ENCODE results near the gene KIF23. TPM values are rescaled to one million over a fixed set of nuclear protein-coding genes. Genes with fewer than 3 reads are reported as not detected.

Gene KIF23
- 1 to 10 TPM; 2.7 to 8.5 (median 6.9) TPM for total RNA-seq

DNA sequence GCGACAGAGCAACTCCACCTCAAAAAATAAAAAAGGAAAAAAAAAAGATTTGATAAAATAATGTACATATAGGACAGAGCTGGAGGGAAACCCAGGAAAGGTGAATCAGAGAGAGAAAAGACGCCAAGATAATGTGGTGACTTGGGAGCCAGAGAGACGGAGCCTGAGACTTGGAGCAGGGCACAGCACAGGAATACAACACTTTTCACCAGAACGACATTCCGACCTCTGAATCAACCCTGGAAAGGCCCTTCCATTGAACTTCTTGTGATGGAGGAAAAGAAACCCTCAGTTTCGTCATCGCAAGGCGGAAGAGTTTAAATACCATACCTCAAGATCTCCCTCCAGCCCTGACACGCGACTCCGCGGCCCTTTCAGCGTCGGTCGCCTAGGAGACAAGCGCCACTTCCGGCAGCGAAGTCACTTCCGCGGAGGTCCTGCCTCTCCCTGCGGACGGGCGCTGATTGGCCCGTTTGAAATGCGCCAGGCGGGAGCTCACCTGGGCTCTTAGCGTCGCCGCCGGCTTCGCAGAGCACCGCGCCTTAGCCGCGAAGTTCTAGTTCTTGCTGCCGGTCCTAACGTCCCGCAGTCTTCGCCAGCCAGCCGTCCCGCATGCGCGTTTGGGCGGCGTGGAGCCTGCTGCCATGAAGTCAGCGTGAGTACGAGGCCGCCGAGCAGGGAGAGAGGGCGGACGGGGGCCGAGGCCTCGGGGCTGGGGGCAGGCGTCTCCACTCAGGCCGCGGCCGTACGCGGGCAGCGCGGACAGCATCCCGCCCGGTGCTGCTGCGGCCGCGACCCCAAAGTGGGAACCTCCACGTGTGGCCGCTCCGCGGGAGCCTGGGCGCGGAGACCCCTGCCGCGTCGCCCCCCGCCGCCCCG is at the start of gene KIF23:
Gene KIF23 (plus strand): TSS at position 528 of the 879 bp plus-strand sequence. CDS start 117 bp downstream, at position 645.
- peak within 1 kb of the TSS; percentile 42 for H3K27ac ChIP-seq
- no peaks in the 10 kb centered on the region for H3K9me3 ChIP-seq
- peaks cover 12% of the 10 kb centered on the region for H3K4me1 ChIP-seq
- 4% methylated on average over 24 of the region's 78 CpGs for WGBS
- DNase-seq (ENCODE audit: low spot score in 2 of 2): peak; percentile 87 to 92
- H3K4me3 ChIP-seq: peak within 1 kb of the TSS; percentile 90
- TF ChIP-seq POLR2AphosphoS5 (IDR thresholded peaks at IDR 0.05): peak in 1 of 3 donors; percentile 27
- no peak for TF ChIP-seq POLR2A (IDR thresholded peaks at IDR 0.05)
- TF ChIP-seq, protein P1, sequence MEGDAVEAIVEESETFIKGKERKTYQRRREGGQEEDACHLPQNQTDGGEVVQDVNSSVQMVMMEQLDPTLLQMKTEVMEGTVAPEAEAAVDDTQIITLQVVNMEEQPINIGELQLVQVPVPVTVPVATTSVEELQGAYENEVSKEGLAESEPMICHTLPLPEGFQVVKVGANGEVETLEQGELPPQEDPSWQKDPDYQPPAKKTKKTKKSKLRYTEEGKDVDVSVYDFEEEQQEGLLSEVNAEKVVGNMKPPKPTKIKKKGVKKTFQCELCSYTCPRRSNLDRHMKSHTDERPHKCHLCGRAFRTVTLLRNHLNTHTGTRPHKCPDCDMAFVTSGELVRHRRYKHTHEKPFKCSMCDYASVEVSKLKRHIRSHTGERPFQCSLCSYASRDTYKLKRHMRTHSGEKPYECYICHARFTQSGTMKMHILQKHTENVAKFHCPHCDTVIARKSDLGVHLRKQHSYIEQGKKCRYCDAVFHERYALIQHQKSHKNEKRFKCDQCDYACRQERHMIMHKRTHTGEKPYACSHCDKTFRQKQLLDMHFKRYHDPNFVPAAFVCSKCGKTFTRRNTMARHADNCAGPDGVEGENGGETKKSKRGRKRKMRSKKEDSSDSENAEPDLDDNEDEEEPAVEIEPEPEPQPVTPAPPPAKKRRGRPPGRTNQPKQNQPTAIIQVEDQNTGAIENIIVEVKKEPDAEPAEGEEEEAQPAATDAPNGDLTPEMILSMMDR (IDR thresholded peaks at IDR 0.05): no peak
- TF ChIP-seq EP300 (IDR thresholded peaks at IDR 0.05): no peak
- no peaks in the 10 kb centered on the region for H3K27me3 ChIP-seq
- no peaks in the 10 kb centered on the region for H3K36me3 ChIP-seq

DNA sequence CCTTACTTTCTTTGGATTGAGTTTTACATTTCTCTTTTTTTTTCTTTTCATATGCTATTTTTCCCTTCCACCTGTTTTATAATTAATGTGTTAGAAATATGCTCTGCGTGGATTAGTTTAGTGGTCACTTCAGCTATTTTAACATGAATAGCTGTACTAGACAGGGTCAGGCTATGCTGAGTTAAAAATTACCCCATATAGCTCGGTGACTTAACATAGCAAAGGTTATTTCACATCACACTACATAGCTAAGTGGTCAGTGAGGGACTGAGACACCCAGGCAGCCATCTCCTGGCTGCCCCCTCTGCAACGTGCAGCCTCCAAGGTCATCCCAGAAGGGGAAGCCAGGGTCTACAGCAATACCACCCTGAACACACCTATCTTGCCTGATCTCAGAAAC is 46.9 kb upstream of the KIF23 start:
- Histone ChIP-seq H3K27ac (no peak overlapping the region), H3K27me3 (no peaks in the 10 kb centered on the region), H3K36me3 (no peaks in the 10 kb centered on the region), H3K4me1 (no peaks in the 10 kb centered on the region), H3K9me3 (no peaks in the 10 kb centered on the region), H3K4me3 (no peak overlapping the region)
- TF ChIP-seq, protein P1 (IDR thresholded peaks at IDR 0.05): no peak
- no peak for TF ChIP-seq EP300 (IDR thresholded peaks at IDR 0.05)
- TF ChIP-seq POLR2A (IDR thresholded peaks at IDR 0.05): no peak
- TF ChIP-seq POLR2AphosphoS5 (IDR thresholded peaks at IDR 0.05): no peak
- no peak for DNase-seq (ENCODE audit: low spot score in 2 of 2)
- WGBS: 84% methylated on average over 3 of the region's 3 CpGs

DNA sequence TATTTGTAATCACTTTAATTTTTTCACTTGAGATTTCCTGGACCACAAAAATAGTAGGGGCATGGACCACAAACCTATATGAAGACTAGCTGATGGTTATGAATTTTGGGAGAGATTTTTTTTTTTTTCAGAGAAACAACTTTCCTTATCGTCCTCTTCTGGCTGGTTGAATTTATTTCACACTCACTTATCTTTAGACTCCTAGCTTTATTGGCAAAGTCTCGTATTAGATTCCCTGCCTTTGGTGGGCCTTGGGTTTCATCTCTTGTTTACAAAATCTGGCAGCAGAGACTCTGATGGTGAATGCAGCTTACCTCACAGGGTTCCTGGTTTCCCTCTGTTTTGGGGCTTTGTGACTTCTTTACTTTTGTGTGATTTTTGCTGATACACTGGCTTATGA is 44.5 kb upstream of the KIF23 start:
- 95% methylated on average over 2 of the region's 2 CpGs for WGBS
- H3K27ac ChIP-seq: no peak overlapping the region
- no peak overlapping the region for H3K4me3 ChIP-seq
- TF ChIP-seq POLR2A (IDR thresholded peaks at IDR 0.05): no peak
- TF ChIP-seq, protein P1 (IDR thresholded peaks at IDR 0.05): no peak
- TF ChIP-seq POLR2AphosphoS5 (IDR thresholded peaks at IDR 0.05): no peak
- no peak for TF ChIP-seq EP300 (IDR thresholded peaks at IDR 0.05)
- no peaks in the 10 kb centered on the region for H3K27me3 ChIP-seq
- no peaks in the 10 kb centered on the region for H3K36me3 ChIP-seq
- DNase-seq (ENCODE audit: low spot score in 2 of 2): no peak
- H3K4me1 ChIP-seq: no peaks in the 10 kb centered on the region
- no peaks in the 10 kb centered on the region for H3K9me3 ChIP-seq

DNA sequence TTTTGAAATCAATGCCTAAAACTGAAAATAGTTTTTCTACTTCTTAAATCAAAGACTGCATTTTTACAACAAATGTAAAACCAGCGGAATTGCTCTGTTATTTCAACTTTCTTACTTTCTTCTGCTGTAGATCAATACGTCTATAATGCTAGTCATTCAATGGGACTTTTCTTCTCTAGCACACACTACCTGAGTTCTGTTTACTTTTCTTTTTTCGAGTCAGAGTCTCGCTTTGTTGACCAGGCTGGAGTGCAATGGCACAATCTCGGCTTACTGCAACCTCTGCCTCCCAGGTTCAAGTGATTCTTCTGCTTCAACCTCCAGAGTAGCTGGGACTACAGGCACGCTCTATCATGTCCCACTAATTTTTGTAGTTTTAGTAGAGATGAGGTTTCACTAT is 40.7 kb upstream of the KIF23 start:
- H3K27me3 ChIP-seq: peaks cover 6% of the 10 kb centered on the region
- TF ChIP-seq EP300 (IDR thresholded peaks at IDR 0.05) (no peak), POLR2AphosphoS5 (IDR thresholded peaks at IDR 0.05) (no peak)
- no peaks in the 10 kb centered on the region for H3K36me3 ChIP-seq
- no peak for DNase-seq (ENCODE audit: low spot score in 2 of 2)
- H3K4me1 ChIP-seq: no peaks in the 10 kb centered on the region
- no peaks in the 10 kb centered on the region for H3K9me3 ChIP-seq
- H3K27ac ChIP-seq: no peak overlapping the region
- no peak overlapping the region for H3K4me3 ChIP-seq
- WGBS: 97% methylated on average over 6 of the region's 6 CpGs

DNA sequence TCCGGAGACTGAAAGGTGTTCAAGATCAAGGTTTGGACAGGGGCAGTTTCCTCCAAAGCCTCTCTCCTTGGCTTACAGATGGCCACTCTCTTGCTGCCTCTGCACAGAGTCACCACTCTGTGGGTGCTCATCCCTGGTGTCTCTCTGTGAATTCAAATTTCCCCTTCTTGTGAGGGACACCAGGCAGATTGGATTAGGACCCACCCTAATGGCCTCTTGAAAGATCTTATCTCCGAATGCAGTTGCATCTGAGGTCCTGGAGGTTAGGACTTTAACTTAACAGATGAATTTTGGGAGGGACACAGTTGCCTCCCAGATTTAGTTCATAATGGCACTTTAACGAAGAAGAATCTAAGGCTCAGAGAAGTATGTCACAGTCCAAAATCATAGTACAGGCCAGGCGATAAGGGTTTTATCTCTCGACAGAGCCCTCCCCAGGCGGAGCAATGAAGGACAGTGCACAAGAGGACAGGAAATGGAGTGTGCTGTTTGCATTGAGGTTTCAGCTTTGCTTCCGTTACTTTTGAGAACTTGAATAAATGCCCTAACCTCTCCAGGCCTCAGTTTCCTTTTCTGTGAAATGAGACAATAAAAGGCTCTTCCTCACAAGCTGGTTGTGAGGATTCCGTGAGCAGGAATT is 38.9 kb upstream of the KIF23 start:
- no peaks in the 10 kb centered on the region for H3K36me3 ChIP-seq
- no peak for TF ChIP-seq POLR2A (IDR thresholded peaks at IDR 0.05)
- TF ChIP-seq EP300 (IDR thresholded peaks at IDR 0.05): no peak
- TF ChIP-seq, protein P1 (IDR thresholded peaks at IDR 0.05): no peak
- no peak for TF ChIP-seq POLR2AphosphoS5 (IDR thresholded peaks at IDR 0.05)
- DNase-seq (ENCODE audit: low spot score in 2 of 2): no peak
- no peaks in the 10 kb centered on the region for H3K4me1 ChIP-seq
- H3K27me3 ChIP-seq: peaks cover 9% of the 10 kb centered on the region
- no peaks in the 10 kb centered on the region for H3K9me3 ChIP-seq
- WGBS: 82% methylated on average over 8 of the region's 8 CpGs
- H3K4me3 ChIP-seq: no peak overlapping the region
- H3K27ac ChIP-seq: no peak overlapping the region
